ENCODE data around the gene CCR5.

The CCR5 gene

GRCh38 chr3:46395210-46395661 is 24.5 kb downstream of the CCR5 start:
- H3K27ac ChIP-seq: no peak overlapping the region
- DNase-seq (ENCODE audit: low spot score): peak; percentile 28
- no peak overlapping the region for H3K4me3 ChIP-seq
- TF ChIP-seq CTCF (IDR thresholded peaks at IDR 0.05): no peak

- H3K27ac ChIP-seq: no peak overlapping the region
- DNase-seq (ENCODE audit: low spot score): peak; percentile 19
- TF ChIP-seq CTCF (IDR thresholded peaks at IDR 0.05): no peak
These were observed 25.2 kb downstream of the CCR5 start for GRCh38 chr3:46395766-46396530.

GRCh38 chr3:46397111-46397510 is 26.4 kb downstream of the CCR5 start:
- TF ChIP-seq CTCF (IDR thresholded peaks at IDR 0.05): no peak
- Histone ChIP-seq H3K27ac (no peak overlapping the region), H3K4me3 (no peak overlapping the region)
- DNase-seq (ENCODE audit: low spot score): no peak

More at GRCh38 chr3:46395766-46396530, 25.2 kb downstream of the CCR5 start:
- H3K4me3 ChIP-seq: no peak overlapping the region

- DNase-seq (ENCODE audit: low spot score): no peak
- Histone ChIP-seq H3K27ac (no peak overlapping the region), H3K4me3 (no peak overlapping the region)
- no peak for TF ChIP-seq CTCF (IDR thresholded peaks at IDR 0.05)
These were observed 27.6 kb downstream of the CCR5 start for GRCh38 chr3:46398186-46398955.

- no peak for TF ChIP-seq CTCF (IDR thresholded peaks at IDR 0.05)
These were observed 28.4 kb downstream of the CCR5 start for GRCh38 chr3:46399098-46399497.

GRCh38 chr3:46399557-46399956 is 28.8 kb downstream of the CCR5 start:
- DNase-seq (ENCODE audit: low spot score): no peak
- Histone ChIP-seq H3K27ac (no peak overlapping the region), H3K4me3 (no peak overlapping the region)
- TF ChIP-seq CTCF (IDR thresholded peaks at IDR 0.05): no peak

More at GRCh38 chr3:46399098-46399497, 28.4 kb downstream of the CCR5 start:
- no peak for DNase-seq (ENCODE audit: low spot score)
- Histone ChIP-seq H3K4me3 (no peak overlapping the region), H3K27ac (no peak overlapping the region)

Data from coronary artery (tissue), 2 donors.